OCI-LY1 (cell line): Measurements from ENCODE around the gene PLPP1.

Experiments used
- H2AFZ ChIP-seq: fragments of 200-600 bp; sonication (generic), shearing (Covaris generic); 2 replicates; pipeline ENCODE4 v1.6.0; 2014; ENCODE audit warnings: antibody characterized with exemption, mild to moderate bottlenecking, low read length
- H3F3A ChIP-seq: fragments of 200-600 bp; sonication (generic), shearing (Covaris generic); 2 replicates; pipeline ENCODE4 v1.6.0; 2014; ENCODE audit warnings: mild to moderate bottlenecking, antibody characterized with exemption, low read length, moderate library complexity; ENCODE audit not compliant: insufficient read depth
- H3K27ac ChIP-seq: fragments of 200-600 bp; sonication (generic); 2 replicates; pipeline ENCODE4 v1.5.1; 2014; ENCODE audit warnings: low read length, mixed run types, mild to moderate bottlenecking, low read depth; ENCODE audit not compliant: poor library complexity, severe bottlenecking
- H3K27me3 ChIP-seq: fragments of 200-600 bp; sonication (generic); 2 replicates; pipeline ENCODE4 v1.6.0; 2014; ENCODE audit warnings: antibody characterized with exemption, mild to moderate bottlenecking, low read length, moderate library complexity; ENCODE audit not compliant: insufficient read depth
- H3K36me3 ChIP-seq: fragments of 200-600 bp; sonication (generic); 2 replicates; pipeline ENCODE4 v1.6.1; 2014; ENCODE audit warnings: mild to moderate bottlenecking, antibody characterized with exemption, low read length, moderate library complexity, mixed read lengths; ENCODE audit not compliant: insufficient read depth
- H3K4me1 ChIP-seq: fragments of 200-600 bp; sonication (generic); 2 replicates; pipeline ENCODE4 v1.5.1; 2014; ENCODE audit warnings: mild to moderate bottlenecking, low read length, moderate library complexity; ENCODE audit not compliant: insufficient read depth, severe bottlenecking
- H3K4me2 ChIP-seq: fragments of 200-600 bp; sonication (generic), shearing (Covaris generic); 2 replicates; pipeline ENCODE4 v1.6.1; 2014; ENCODE audit warnings: low read length
- H3K4me3 ChIP-seq: fragments of 200-600 bp; sonication (generic); 2 replicates; pipeline ENCODE4 v1.5.1; 2014; ENCODE audit warnings: low read length, low read depth, mild to moderate bottlenecking, mixed read lengths; ENCODE audit not compliant: poor library complexity, severe bottlenecking
- H3K79me2 ChIP-seq: fragments of 200-600 bp; shearing (Covaris generic); 2 replicates; pipeline ENCODE4 v1.6.1; 2016; ENCODE audit warnings: mixed run types, low read length, mixed read lengths; ENCODE audit not compliant: insufficient read depth
- H3K9ac ChIP-seq: fragments of 200-600 bp; sonication (generic), shearing (Covaris generic); 2 replicates; pipeline ENCODE4 v1.6.1; 2014; ENCODE audit warnings: mild to moderate bottlenecking, low read length, mixed read lengths
- H3K9me2 ChIP-seq: fragments of 200-600 bp; sonication (generic), shearing (Covaris generic); 2 replicates; pipeline ENCODE4 v1.6.1; 2014; ENCODE audit warnings: low read depth, mild to moderate bottlenecking, low read length, mixed read lengths
- H3K9me3 ChIP-seq: fragments of 200-600 bp; shearing (Covaris generic); 2 replicates; pipeline ENCODE4 v1.6.1; 2014; ENCODE audit warnings: low read length, mixed read lengths
- H4K20me1 ChIP-seq: fragments of 200-600 bp; sonication (generic), shearing (Covaris generic); 2 replicates; pipeline ENCODE4 v1.6.0; 2016; ENCODE audit warnings: mild to moderate bottlenecking, low read length; ENCODE audit not compliant: insufficient read depth
- CTCF ChIP-seq: fragments of 200-600 bp; sonication (generic), shearing (Covaris generic); IDR thresholded peaks from 2 replicates; pipeline ENCODE4 v1.5.1; 2017; ENCODE audit warnings: mild to moderate bottlenecking, antibody characterized with exemption, low read length, moderate library complexity, mixed read lengths
- EZH2 ChIP-seq: fragments of 200-600 bp; sonication (generic), shearing (Covaris generic); IDR thresholded peaks from 2 replicates; pipeline ENCODE4 v1.8.0; 2017; ENCODE audit warnings: borderline replicate concordance, mixed run types, mild to moderate bottlenecking, antibody characterized with exemption, low read length, moderate library complexity, mixed read lengths

The PLPP1 gene

GRCh38 chr5:55418994-55419968, 115.5 kb downstream of the PLPP1 start:
- Histone ChIP-seq H3K36me3 (peaks cover 78% of the 10 kb centered on the region), H3K9ac (no peak overlapping the region), H3K9me3 (no peaks in the 10 kb centered on the region), H3K4me2 (no peak overlapping the region), H4K20me1 (no peaks in the 10 kb centered on the region), H3K9me2 (no peaks in the 10 kb centered on the region), H3K4me3 (no peak overlapping the region), H3K4me1 (no peaks in the 10 kb centered on the region), H3K79me2 (no peaks in the 10 kb centered on the region), H3K27ac (no peak overlapping the region), H3F3A (no peaks in the 10 kb centered on the region), H2AFZ (no peak overlapping the region), H3K27me3 (no peaks in the 10 kb centered on the region)
- TF ChIP-seq CTCF (no peak), EZH2 (no peak)

- Histone ChIP-seq H4K20me1 (no peaks in the 10 kb centered on the region), H2AFZ (no peak overlapping the region), H3K9ac (no peak overlapping the region), H3K9me2 (no peaks in the 10 kb centered on the region), H3K4me3 (no peak overlapping the region), H3K36me3 (peaks cover 76% of the 10 kb centered on the region), H3K27me3 (no peaks in the 10 kb centered on the region), H3K4me1 (no peaks in the 10 kb centered on the region), H3F3A (no peaks in the 10 kb centered on the region), H3K4me2 (no peak overlapping the region), H3K27ac (no peak overlapping the region), H3K9me3 (no peaks in the 10 kb centered on the region), H3K79me2 (no peaks in the 10 kb centered on the region)
- TF ChIP-seq EZH2 = no peak
- TF ChIP-seq CTCF = no peak
These were observed 118.5 kb downstream of the PLPP1 start for GRCh38 chr5:55416306-55416705.

GRCh38 chr5:55415071-55415470, 119.7 kb downstream of the PLPP1 start:
- H2AFZ ChIP-seq = no peak overlapping the region
- no peaks in the 10 kb centered on the region for H3K9me2 ChIP-seq
- no peak overlapping the region for H3K4me2 ChIP-seq
- H3K79me2 ChIP-seq = no peaks in the 10 kb centered on the region
- H3K4me3 ChIP-seq = no peak overlapping the region
- H3K27me3 ChIP-seq = no peaks in the 10 kb centered on the region
- TF ChIP-seq EZH2 (no peak), CTCF (no peak)
- H3K27ac ChIP-seq = no peak overlapping the region
- H4K20me1 ChIP-seq = no peaks in the 10 kb centered on the region
- H3K36me3 ChIP-seq = peaks cover 76% of the 10 kb centered on the region
- no peaks in the 10 kb centered on the region for H3F3A ChIP-seq
- H3K4me1 ChIP-seq = no peaks in the 10 kb centered on the region
- no peak overlapping the region for H3K9ac ChIP-seq
- no peaks in the 10 kb centered on the region for H3K9me3 ChIP-seq
